ENCODE data around the gene GJC1. TPM values are rescaled to one million over a fixed set of nuclear protein-coding genes. Genes with fewer than 3 reads are reported as not detected.

Gene GJC1
- total RNA-seq, 1 donor from 2014 or later = 60.9 TPM

- no peak for DNase-seq
- TF ChIP-seq CTCF (IDR thresholded peaks at IDR 0.05; ENCODE audit: partially characterized antibody, unreplicated experiment) = no peak
- no peaks in the 10 kb centered on the region for H3K36me3 Mint-ChIP-seq (ENCODE audit: unreplicated experiment)
- H3K9me3 Mint-ChIP-seq (ENCODE audit: unreplicated experiment) = peaks cover 9% of the 10 kb centered on the region
- H3K4me1 Mint-ChIP-seq (ENCODE audit: low read depth, unreplicated experiment) = peaks cover 32% of the 10 kb centered on the region
- no peak overlapping the region for H3K4me3 Mint-ChIP-seq (ENCODE audit: unreplicated experiment)
- peak overlapping the region; percentile 67 for H3K27ac Mint-ChIP-seq (ENCODE audit: unreplicated experiment)
- peaks cover 7% of the 10 kb centered on the region for H3K27me3 Mint-ChIP-seq (ENCODE audit: unreplicated experiment)
These were observed 21.9 kb downstream of the GJC1 start for GRCh38 chr17:44808156-44808555.

- Mint-ChIP-seq H3K4me3 (ENCODE audit: unreplicated experiment) (peak overlapping the region; percentile 77), H3K4me1 (ENCODE audit: low read depth, unreplicated experiment) (peaks cover 33% of the 10 kb centered on the region), H3K9me3 (ENCODE audit: unreplicated experiment) (peaks cover 9% of the 10 kb centered on the region), H3K36me3 (ENCODE audit: unreplicated experiment) (no peaks in the 10 kb centered on the region), H3K27ac (ENCODE audit: unreplicated experiment) (peak overlapping the region; percentile 67), H3K27me3 (ENCODE audit: unreplicated experiment) (peaks cover 7% of the 10 kb centered on the region)
- DNase-seq = peak; percentile 57
- no peak for TF ChIP-seq CTCF (IDR thresholded peaks at IDR 0.05; ENCODE audit: partially characterized antibody, unreplicated experiment)
These were observed 22.3 kb downstream of the GJC1 start for GRCh38 chr17:44807817-44808155.

GRCh38 chr17:44807093-44807816 is 22.8 kb downstream of the GJC1 start:
- H3K27ac Mint-ChIP-seq (ENCODE audit: unreplicated experiment) = peak overlapping the region; percentile 54
- peak overlapping the region; percentile 77 for H3K4me3 Mint-ChIP-seq (ENCODE audit: unreplicated experiment)
- peaks cover 7% of the 10 kb centered on the region for H3K27me3 Mint-ChIP-seq (ENCODE audit: unreplicated experiment)
- DNase-seq = no peak
- TF ChIP-seq CTCF (IDR thresholded peaks at IDR 0.05; ENCODE audit: partially characterized antibody, unreplicated experiment) = no peak
- H3K36me3 Mint-ChIP-seq (ENCODE audit: unreplicated experiment) = no peaks in the 10 kb centered on the region
- peaks cover 33% of the 10 kb centered on the region for H3K4me1 Mint-ChIP-seq (ENCODE audit: low read depth, unreplicated experiment)
- peaks cover 9% of the 10 kb centered on the region for H3K9me3 Mint-ChIP-seq (ENCODE audit: unreplicated experiment)

- Mint-ChIP-seq H3K9me3 (ENCODE audit: unreplicated experiment) (peaks cover 9% of the 10 kb centered on the region), H3K36me3 (ENCODE audit: unreplicated experiment) (no peaks in the 10 kb centered on the region), H3K4me3 (ENCODE audit: unreplicated experiment) (peak overlapping the region; percentile 49), H3K27ac (ENCODE audit: unreplicated experiment) (no peak overlapping the region), H3K4me1 (ENCODE audit: low read depth, unreplicated experiment) (peaks cover 33% of the 10 kb centered on the region), H3K27me3 (ENCODE audit: unreplicated experiment) (peaks cover 7% of the 10 kb centered on the region)
- DNase-seq = no peak
- TF ChIP-seq CTCF (IDR thresholded peaks at IDR 0.05; ENCODE audit: partially characterized antibody, unreplicated experiment) = no peak
These were observed 25.6 kb downstream of the GJC1 start for GRCh38 chr17:44804302-44805089.

- peaks cover 4% of the 10 kb centered on the region for H3K27me3 Mint-ChIP-seq (ENCODE audit: unreplicated experiment)
- peaks cover 29% of the 10 kb centered on the region for H3K4me1 Mint-ChIP-seq (ENCODE audit: low read depth, unreplicated experiment)
- no peaks in the 10 kb centered on the region for H3K36me3 Mint-ChIP-seq (ENCODE audit: unreplicated experiment)
- no peak for TF ChIP-seq CTCF (IDR thresholded peaks at IDR 0.05; ENCODE audit: partially characterized antibody, unreplicated experiment)
- H3K9me3 Mint-ChIP-seq (ENCODE audit: unreplicated experiment) = peaks cover 5% of the 10 kb centered on the region
- H3K4me3 Mint-ChIP-seq (ENCODE audit: unreplicated experiment) = no peak overlapping the region
- H3K27ac Mint-ChIP-seq (ENCODE audit: unreplicated experiment) = no peak overlapping the region
- no peak for DNase-seq
These were observed 28.2 kb downstream of the GJC1 start for GRCh38 chr17:44801880-44802279.
